HEK293T (cell line): ENCODE data around the gene CBX3.

Source experiments
- BHLHE40 ChIP-seq: fragments of 450-650 bp; IDR thresholded peaks from 2 replicates; pipeline ENCODE4 v1.6.1; 2016; ENCODE audit warnings: mild to moderate bottlenecking, moderate library complexity, borderline replicate concordance
- ELF4 ChIP-seq: fragments of 450-650 bp; IDR thresholded peaks from 2 replicates; pipeline ENCODE4 v1.6.1; 2017; ENCODE audit warnings: antibody characterized with exemption
- FOXA1 ChIP-seq: fragments of 450-650 bp; IDR thresholded peaks from 2 replicates; pipeline ENCODE4 v1.6.1; 2016; ENCODE audit warnings: mild to moderate bottlenecking
- L3MBTL2 ChIP-seq: fragments of 450-650 bp; conservative IDR thresholded peaks from 2 replicates; pipeline ENCODE4 v1.6.1; 2016; ENCODE audit warnings: mild to moderate bottlenecking
- NFRKB ChIP-seq: fragments of 450-650 bp; IDR thresholded peaks from 2 replicates; pipeline ENCODE4 v1.6.1; 2016; ENCODE audit warnings: mild to moderate bottlenecking, moderate library complexity
- SP1 ChIP-seq: fragments of 450-650 bp; IDR thresholded peaks from 2 replicates; pipeline ENCODE4 v1.6.1; 2017
- SUZ12 ChIP-seq: fragments of 450-650 bp; IDR thresholded peaks from 2 replicates; pipeline ENCODE4 v1.6.1; 2016; ENCODE audit warnings: mild to moderate bottlenecking
- TARDBP ChIP-seq: fragments of 450-650 bp; IDR thresholded peaks from 2 replicates; pipeline ENCODE4 v1.6.1; 2016

DNA sequence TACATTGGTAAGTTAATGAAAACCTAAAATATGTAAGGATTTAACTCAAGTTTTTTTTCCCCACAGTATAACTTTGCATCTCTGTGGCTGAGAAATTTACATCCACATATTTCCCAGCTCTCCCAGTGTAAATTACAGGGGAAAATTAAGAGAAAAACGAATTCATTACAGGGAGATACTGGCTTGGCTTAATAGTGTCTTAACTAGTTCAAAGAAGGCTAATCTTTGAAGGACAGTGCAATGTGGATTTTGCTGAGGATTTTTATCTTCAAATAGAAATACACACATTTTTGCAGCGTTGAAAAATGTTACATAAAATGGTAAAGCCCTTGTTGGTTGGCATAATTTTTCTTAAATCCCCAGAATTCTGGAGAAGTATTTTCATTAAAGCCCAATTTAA is 1.5 kb downstream of the CBX3 start:
- no peak for TF ChIP-seq SP1
- TF ChIP-seq NFRKB, result no peak
- TF ChIP-seq BHLHE40, result no peak
- TF ChIP-seq L3MBTL2, result no peak
- TF ChIP-seq TARDBP, result no peak
- no peak for TF ChIP-seq ELF4
- no peak for TF ChIP-seq SUZ12
- TF ChIP-seq FOXA1, result no peak
